ENCODE data around the gene RPE. TPM values are rescaled to one million over a fixed set of nuclear protein-coding genes. Genes with fewer than 3 reads are reported as not detected.

Gene RPE
- total RNA-seq, 1 donor from 2014 or later = 62.1 TPM

- TF ChIP-seq CTCF (IDR thresholded peaks at IDR 0.05; ENCODE audit: insufficient read depth, low read depth, low read length) = no peak
- no peak for TF ChIP-seq EZH2 (IDR thresholded peaks at IDR 0.05; ENCODE audit: insufficient read depth, low read length)
- no peak overlapping the region for H3K27ac ChIP-seq (ENCODE audit: low read depth, low read length)
- H3K4me1 ChIP-seq (ENCODE audit: insufficient read depth, low read length) = peaks cover 3% of the 10 kb centered on the region
- no peaks in the 10 kb centered on the region for H3K36me3 ChIP-seq (ENCODE audit: insufficient read depth, low read length)
- DNase-seq (ENCODE audit: low read depth) = no peak
- Mint-ChIP-seq H3K27ac (ENCODE audit: unreplicated experiment) (no peak overlapping the region), H3K4me1 (ENCODE audit: low read depth, unreplicated experiment) (peaks cover 3% of the 10 kb centered on the region), H3K27me3 (ENCODE audit: low read depth, unreplicated experiment) (no peaks in the 10 kb centered on the region), H3K9me3 (ENCODE audit: unreplicated experiment) (no peaks in the 10 kb centered on the region), H3K4me3 (ENCODE audit: unreplicated experiment) (no peak overlapping the region), H3K36me3 (ENCODE audit: low read depth, unreplicated experiment) (no peaks in the 10 kb centered on the region)
- H2AFZ ChIP-seq (ENCODE audit: low read depth, low read length) = no peak overlapping the region
- no peaks in the 10 kb centered on the region for H3K9me3 ChIP-seq (ENCODE audit: insufficient read depth, low read depth, low read length)
- H3K4me2 ChIP-seq (ENCODE audit: low read length) = no peak overlapping the region
- no peak overlapping the region for H3K9ac ChIP-seq (ENCODE audit: low read length)
- H4K20me1 ChIP-seq (ENCODE audit: insufficient read depth, low read length) = no peaks in the 10 kb centered on the region
- no peak for FAIRE-seq
- H3K27me3 ChIP-seq (ENCODE audit: insufficient read depth, low read length) = no peaks in the 10 kb centered on the region
- H3K4me3 ChIP-seq (ENCODE audit: insufficient read depth, low read depth, low read length) = no peak overlapping the region
- peaks cover 12% of the 10 kb centered on the region for H3K79me2 ChIP-seq (ENCODE audit: insufficient read depth, low read length)
Measured at GRCh38 chr2:209998596-209998995, 3.8 kb upstream of the RPE start.

GRCh38 chr2:210000464-210001324 lies 1.7 kb upstream of the RPE start:
- Histone ChIP-seq H3K36me3 (ENCODE audit: insufficient read depth, low read length) (no peaks in the 10 kb centered on the region), H3K27ac (ENCODE audit: low read depth, low read length) (no peak overlapping the region), H2AFZ (ENCODE audit: low read depth, low read length) (no peak overlapping the region), H3K79me2 (ENCODE audit: insufficient read depth, low read length) (peaks cover 33% of the 10 kb centered on the region), H3K4me1 (ENCODE audit: insufficient read depth, low read length) (peaks cover 3% of the 10 kb centered on the region), H3K9ac (ENCODE audit: low read length) (no peak overlapping the region), H4K20me1 (ENCODE audit: insufficient read depth, low read length) (peaks cover 15% of the 10 kb centered on the region), H3K9me3 (ENCODE audit: insufficient read depth, low read depth, low read length) (no peaks in the 10 kb centered on the region), H3K27me3 (ENCODE audit: insufficient read depth, low read length) (no peaks in the 10 kb centered on the region), H3K4me2 (ENCODE audit: low read length) (no peak overlapping the region), H3K4me3 (ENCODE audit: insufficient read depth, low read depth, low read length) (no peak overlapping the region)
- no peaks in the 10 kb centered on the region for H3K9me3 Mint-ChIP-seq (ENCODE audit: unreplicated experiment)
- H3K4me1 Mint-ChIP-seq (ENCODE audit: low read depth, unreplicated experiment) = peaks cover 18% of the 10 kb centered on the region
- no peaks in the 10 kb centered on the region for H3K36me3 Mint-ChIP-seq (ENCODE audit: low read depth, unreplicated experiment)
- H3K27me3 Mint-ChIP-seq (ENCODE audit: low read depth, unreplicated experiment) = no peaks in the 10 kb centered on the region
- DNase-seq (ENCODE audit: low read depth) = no peak
- H3K27ac Mint-ChIP-seq (ENCODE audit: unreplicated experiment) = no peak overlapping the region
- FAIRE-seq = no peak
- H3K4me3 Mint-ChIP-seq (ENCODE audit: unreplicated experiment) = no peak overlapping the region
- TF ChIP-seq EZH2 (IDR thresholded peaks at IDR 0.05; ENCODE audit: insufficient read depth, low read length) = no peak
- TF ChIP-seq CTCF (IDR thresholded peaks at IDR 0.05; ENCODE audit: insufficient read depth, low read depth, low read length) = no peak

GRCh38 chr2:210003359-210003758 lies 921 bp downstream of the RPE start:
- Histone ChIP-seq H3K27ac (ENCODE audit: low read depth, low read length) (peak overlapping the region; percentile 80), H3K4me3 (ENCODE audit: insufficient read depth, low read depth, low read length) (peak overlapping the region; percentile 89), H3K9ac (ENCODE audit: low read length) (peak overlapping the region; percentile 95), H3K36me3 (ENCODE audit: insufficient read depth, low read length) (peaks cover 7% of the 10 kb centered on the region), H3K27me3 (ENCODE audit: insufficient read depth, low read length) (no peaks in the 10 kb centered on the region), H4K20me1 (ENCODE audit: insufficient read depth, low read length) (peaks cover 39% of the 10 kb centered on the region), H3K9me3 (ENCODE audit: insufficient read depth, low read depth, low read length) (no peaks in the 10 kb centered on the region), H3K4me1 (ENCODE audit: insufficient read depth, low read length) (peaks cover 3% of the 10 kb centered on the region), H3K79me2 (ENCODE audit: insufficient read depth, low read length) (peaks cover 59% of the 10 kb centered on the region), H3K4me2 (ENCODE audit: low read length) (peak overlapping the region; percentile 89), H2AFZ (ENCODE audit: low read depth, low read length) (no peak overlapping the region)
- TF ChIP-seq CTCF (IDR thresholded peaks at IDR 0.05; ENCODE audit: insufficient read depth, low read depth, low read length) (no peak), EZH2 (IDR thresholded peaks at IDR 0.05; ENCODE audit: insufficient read depth, low read length) (no peak)
- FAIRE-seq = no peak
- no peaks in the 10 kb centered on the region for H3K36me3 Mint-ChIP-seq (ENCODE audit: low read depth, unreplicated experiment)
- H3K27me3 Mint-ChIP-seq (ENCODE audit: low read depth, unreplicated experiment) = no peaks in the 10 kb centered on the region
- peaks cover 34% of the 10 kb centered on the region for H3K4me1 Mint-ChIP-seq (ENCODE audit: low read depth, unreplicated experiment)
- DNase-seq (ENCODE audit: low read depth) = no peak
- H3K4me3 Mint-ChIP-seq (ENCODE audit: unreplicated experiment) = peak overlapping the region; percentile 96
- peak overlapping the region; percentile 87 for H3K27ac Mint-ChIP-seq (ENCODE audit: unreplicated experiment)
- no peaks in the 10 kb centered on the region for H3K9me3 Mint-ChIP-seq (ENCODE audit: unreplicated experiment)
